Measurements from ENCODE around the gene PPFIA2. TPM values are rescaled to one million over a fixed set of nuclear protein-coding genes. Genes with fewer than 3 reads are reported as not detected.

Gene PPFIA2
- total RNA-seq, 1 experiment from 2014 or later = not detected

GRCh38 chr12:81229759-81230158 is 529.4 kb downstream of the PPFIA2 start:
- no TSS peak for BruUV-seq (replicated peaks)

DNA sequence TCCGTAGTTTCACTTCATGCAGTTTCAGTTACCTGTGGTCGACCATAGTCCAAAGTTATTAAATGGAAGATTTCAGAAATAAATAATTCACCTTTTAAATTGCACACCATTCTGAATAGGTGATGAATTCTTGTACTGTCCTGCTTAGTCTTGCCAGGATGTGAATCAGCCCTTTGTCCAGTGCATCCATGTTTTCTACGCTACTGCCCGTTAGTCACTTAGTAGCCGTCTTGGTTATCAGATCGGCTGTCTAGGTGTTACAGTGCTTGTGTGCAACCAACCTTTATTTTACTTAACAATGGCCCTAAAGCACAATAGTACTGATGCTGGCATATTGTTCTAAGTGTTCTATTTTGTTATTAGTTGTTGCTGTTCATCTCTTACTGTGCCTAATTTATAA is 534.5 kb downstream of the PPFIA2 start:
- Histone ChIP-seq H3K9me3 (no peaks in the 10 kb centered on the region), H3K27me3 (replicated peaks; ENCODE audit: control insufficient read depth, insufficient read depth, low read length) (no peaks in the 10 kb centered on the region), H3K4me1 (no peaks in the 10 kb centered on the region), H3K36me3 (ENCODE audit: control insufficient read depth, insufficient read depth, low read length) (no peaks in the 10 kb centered on the region), H3K4me3 (ENCODE audit: low read depth, low read length) (no peak overlapping the region)
- H3K27me3 Mint-ChIP-seq (ENCODE audit: insufficient read depth, unreplicated experiment) = peaks cover 3% of the 10 kb centered on the region
- H3K36me3 Mint-ChIP-seq (ENCODE audit: insufficient read depth, unreplicated experiment) = no peaks in the 10 kb centered on the region
- no peak overlapping the region for H3K27ac Mint-ChIP-seq (ENCODE audit: unreplicated experiment)
- intact Hi-C loops (cut with micrococcal nuclease; ENCODE audit: unreplicated experiment) = no loop called here
- DNase-seq = no peak
- no peaks in the 10 kb centered on the region for H3K9me3 Mint-ChIP-seq (ENCODE audit: unreplicated experiment)
- POLR2A ChIA-PET = no interaction called here
- no peak overlapping the region for H3K4me3 Mint-ChIP-seq (ENCODE audit: unreplicated experiment)
- no TSS peak for BruUV-seq (replicated peaks)
- no peaks in the 10 kb centered on the region for H3K4me1 Mint-ChIP-seq (ENCODE audit: low read depth, unreplicated experiment)
- CTCF ChIA-PET = no interaction called here
- no peak for TF ChIP-seq CTCF (IDR thresholded peaks at IDR 0.05; ENCODE audit: insufficient read depth in 1 of 2, low read depth in 1 of 2, low read length in 1 of 2, severe bottlenecking in 1 of 2, unreplicated experiment in 1 of 2)

More at GRCh38 chr12:81229759-81230158, 529.4 kb downstream of the PPFIA2 start:
- CTCF ChIA-PET = no interaction called here
- no peaks in the 10 kb centered on the region for H3K4me1 ChIP-seq
- no peaks in the 10 kb centered on the region for H3K36me3 ChIP-seq (ENCODE audit: control insufficient read depth, insufficient read depth, low read length)
- no peak for TF ChIP-seq CTCF (IDR thresholded peaks at IDR 0.05; ENCODE audit: insufficient read depth in 1 of 2, low read depth in 1 of 2, low read length in 1 of 2, severe bottlenecking in 1 of 2, unreplicated experiment in 1 of 2)
- H3K4me1 Mint-ChIP-seq (ENCODE audit: low read depth, unreplicated experiment) = no peaks in the 10 kb centered on the region
- intact Hi-C loops (cut with micrococcal nuclease; ENCODE audit: unreplicated experiment) = no loop called here
- no peak overlapping the region for H3K4me3 Mint-ChIP-seq (ENCODE audit: unreplicated experiment)
- H3K9me3 Mint-ChIP-seq (ENCODE audit: unreplicated experiment) = no peaks in the 10 kb centered on the region
- H3K27me3 ChIP-seq (replicated peaks; ENCODE audit: control insufficient read depth, insufficient read depth, low read length) = no peaks in the 10 kb centered on the region
- no peak overlapping the region for H3K4me3 ChIP-seq (ENCODE audit: low read depth, low read length)
- no peak for DNase-seq
- H3K9me3 ChIP-seq = no peaks in the 10 kb centered on the region
- POLR2A ChIA-PET = no interaction called here
- peaks cover 3% of the 10 kb centered on the region for H3K27me3 Mint-ChIP-seq (ENCODE audit: insufficient read depth, unreplicated experiment)
- H3K36me3 Mint-ChIP-seq (ENCODE audit: insufficient read depth, unreplicated experiment) = no peaks in the 10 kb centered on the region
- no peak overlapping the region for H3K27ac Mint-ChIP-seq (ENCODE audit: unreplicated experiment)

GRCh38 chr12:81222846-81223592 is 536.1 kb downstream of the PPFIA2 start:
- BruUV-seq (replicated peaks) = no TSS peak
- no peaks in the 10 kb centered on the region for H3K4me1 Mint-ChIP-seq (ENCODE audit: low read depth, unreplicated experiment)
- TF ChIP-seq CTCF (IDR thresholded peaks at IDR 0.05; ENCODE audit: insufficient read depth in 1 of 2, low read depth in 1 of 2, low read length in 1 of 2, severe bottlenecking in 1 of 2, unreplicated experiment in 1 of 2) = no peak
- no peak overlapping the region for H3K27ac Mint-ChIP-seq (ENCODE audit: unreplicated experiment)
- Histone ChIP-seq H3K9me3 (no peaks in the 10 kb centered on the region), H3K4me1 (no peaks in the 10 kb centered on the region), H3K4me3 (ENCODE audit: low read depth, low read length) (no peak overlapping the region), H3K27me3 (replicated peaks; ENCODE audit: control insufficient read depth, insufficient read depth, low read length) (no peaks in the 10 kb centered on the region), H3K36me3 (ENCODE audit: control insufficient read depth, insufficient read depth, low read length) (no peaks in the 10 kb centered on the region)
- intact Hi-C loops (cut with micrococcal nuclease; ENCODE audit: unreplicated experiment) = no loop called here
- H3K4me3 Mint-ChIP-seq (ENCODE audit: unreplicated experiment) = no peak overlapping the region
- no peaks in the 10 kb centered on the region for H3K9me3 Mint-ChIP-seq (ENCODE audit: unreplicated experiment)
- H3K27me3 Mint-ChIP-seq (ENCODE audit: insufficient read depth, unreplicated experiment) = peaks cover 3% of the 10 kb centered on the region
- CTCF ChIA-PET = no interaction called here
- POLR2A ChIA-PET = no interaction called here
- H3K36me3 Mint-ChIP-seq (ENCODE audit: insufficient read depth, unreplicated experiment) = no peaks in the 10 kb centered on the region
- no peak for DNase-seq
